GM23338 (cell line): ENCODE results near the gene TMC3. TPM values are rescaled to one million over a fixed set of nuclear protein-coding genes. Genes with fewer than 3 reads are reported as not detected.

Experiments
- CREB1 ChIP-seq: fragments of 250-450 bp; sonication (Bioruptor Pico); IDR thresholded peaks from 2 replicates; pipeline ENCODE4 v1.5.0; 2020; ENCODE audit warnings: low read depth, mild to moderate bottlenecking, moderate library complexity
- EZH2 ChIP-seq: fragments of 200-600 bp; sonication (generic); IDR thresholded peaks from one replicate; pipeline ENCODE4 v1.8.0; 2017; ENCODE audit warnings: antibody characterized with exemption, mild to moderate bottlenecking, low read depth; ENCODE audit not compliant: unreplicated experiment
- NANOG ChIP-seq: IDR thresholded peaks from 2 replicates; pipeline ENCODE4 v1.6.1; 2016; ENCODE audit warnings: antibody characterized with exemption, borderline replicate concordance
- ZNF114 ChIP-seq: fragments of 250-450 bp; sonication (Bioruptor Pico); IDR thresholded peaks from 2 replicates; pipeline ENCODE4 v1.5.0; 2020; ENCODE audit warnings: mild to moderate bottlenecking, moderate library complexity
- polyA plus RNA-seq: library from polyadenylated mRNA; unstranded; fragments of >200 nt; fragmentation: Nextera tagmentation; extraction: Ambion mirVana; gene quantifications from 2 replicates; pipeline ENCODE4 v1.2.1, GENCODE V29; 2016
- total RNA-seq: library from RNA; depleted of rRNA; stranded (reverse); fragments of >200 nt; shearing (Covaris generic); gene quantifications from 2 replicates; pipeline ENCODE4 v1.2.3, GENCODE V29; 2014
- TF ChIP-seq, protein P1 (sequence below): IDR thresholded peaks from one replicate; pipeline ENCODE4 v1.6.1; 2018; ENCODE audit warnings: antibody characterized with exemption; ENCODE audit not compliant: unreplicated experiment
- TF ChIP-seq, protein P2 (sequence below): IDR thresholded peaks from 2 replicates; pipeline ENCODE4 v1.6.1; 2016; ENCODE audit warnings: antibody characterized with exemption
- TF ChIP-seq, protein P3 (sequence below): fragments of 250-450 bp; sonication (Bioruptor Pico); IDR thresholded peaks from 2 replicates; pipeline ENCODE4 v1.5.0; 2020; ENCODE audit warnings: mild to moderate bottlenecking, moderate library complexity

TMC3 gene
- total and polyA plus RNA-seq, 2 experiments from 2014 or later, result 0.10 TPM; not detected in 1

DNA sequence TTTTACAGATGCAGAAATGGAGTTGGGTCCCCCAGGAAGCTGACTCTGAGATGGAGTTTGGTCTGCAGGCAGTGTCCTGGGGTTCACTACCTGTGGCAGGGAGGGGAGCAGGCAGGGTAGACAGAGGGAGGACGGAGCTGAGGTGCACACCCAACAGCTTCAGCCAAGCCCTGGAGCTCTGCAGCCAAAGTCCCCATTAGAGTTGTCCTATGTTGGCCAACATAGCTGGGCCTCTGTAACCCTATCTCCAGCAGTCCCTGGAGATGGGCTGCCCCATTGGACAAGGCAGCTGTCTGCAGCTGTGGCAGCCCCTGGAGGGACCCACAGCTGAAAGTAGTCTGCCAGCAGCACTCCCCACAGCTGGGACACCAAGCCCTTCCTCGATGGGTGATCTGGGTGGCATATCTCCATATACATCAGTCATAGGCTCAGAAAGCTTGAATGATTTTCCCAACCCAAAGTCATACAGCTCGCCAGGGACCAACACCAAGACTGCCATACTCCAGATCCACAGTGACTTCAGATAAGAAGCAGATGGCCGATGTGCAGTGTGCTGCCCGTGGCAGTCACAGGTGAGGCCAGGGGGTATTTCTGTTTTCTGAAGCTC is 82.0 kb downstream of the TMC3 start (continued):
- TF ChIP-seq, protein P1, sequence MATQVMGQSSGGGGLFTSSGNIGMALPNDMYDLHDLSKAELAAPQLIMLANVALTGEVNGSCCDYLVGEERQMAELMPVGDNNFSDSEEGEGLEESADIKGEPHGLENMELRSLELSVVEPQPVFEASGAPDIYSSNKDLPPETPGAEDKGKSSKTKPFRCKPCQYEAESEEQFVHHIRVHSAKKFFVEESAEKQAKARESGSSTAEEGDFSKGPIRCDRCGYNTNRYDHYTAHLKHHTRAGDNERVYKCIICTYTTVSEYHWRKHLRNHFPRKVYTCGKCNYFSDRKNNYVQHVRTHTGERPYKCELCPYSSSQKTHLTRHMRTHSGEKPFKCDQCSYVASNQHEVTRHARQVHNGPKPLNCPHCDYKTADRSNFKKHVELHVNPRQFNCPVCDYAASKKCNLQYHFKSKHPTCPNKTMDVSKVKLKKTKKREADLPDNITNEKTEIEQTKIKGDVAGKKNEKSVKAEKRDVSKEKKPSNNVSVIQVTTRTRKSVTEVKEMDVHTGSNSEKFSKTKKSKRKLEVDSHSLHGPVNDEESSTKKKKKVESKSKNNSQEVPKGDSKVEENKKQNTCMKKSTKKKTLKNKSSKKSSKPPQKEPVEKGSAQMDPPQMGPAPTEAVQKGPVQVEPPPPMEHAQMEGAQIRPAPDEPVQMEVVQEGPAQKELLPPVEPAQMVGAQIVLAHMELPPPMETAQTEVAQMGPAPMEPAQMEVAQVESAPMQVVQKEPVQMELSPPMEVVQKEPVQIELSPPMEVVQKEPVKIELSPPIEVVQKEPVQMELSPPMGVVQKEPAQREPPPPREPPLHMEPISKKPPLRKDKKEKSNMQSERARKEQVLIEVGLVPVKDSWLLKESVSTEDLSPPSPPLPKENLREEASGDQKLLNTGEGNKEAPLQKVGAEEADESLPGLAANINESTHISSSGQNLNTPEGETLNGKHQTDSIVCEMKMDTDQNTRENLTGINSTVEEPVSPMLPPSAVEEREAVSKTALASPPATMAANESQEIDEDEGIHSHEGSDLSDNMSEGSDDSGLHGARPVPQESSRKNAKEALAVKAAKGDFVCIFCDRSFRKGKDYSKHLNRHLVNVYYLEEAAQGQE, result no peak
- TF ChIP-seq CREB1 (CRISPR knock-in tag) (no peak), ZNF114 (CRISPR knock-in tag) (no peak), EZH2 (no peak), NANOG (no peak)
- TF ChIP-seq, protein P2, sequence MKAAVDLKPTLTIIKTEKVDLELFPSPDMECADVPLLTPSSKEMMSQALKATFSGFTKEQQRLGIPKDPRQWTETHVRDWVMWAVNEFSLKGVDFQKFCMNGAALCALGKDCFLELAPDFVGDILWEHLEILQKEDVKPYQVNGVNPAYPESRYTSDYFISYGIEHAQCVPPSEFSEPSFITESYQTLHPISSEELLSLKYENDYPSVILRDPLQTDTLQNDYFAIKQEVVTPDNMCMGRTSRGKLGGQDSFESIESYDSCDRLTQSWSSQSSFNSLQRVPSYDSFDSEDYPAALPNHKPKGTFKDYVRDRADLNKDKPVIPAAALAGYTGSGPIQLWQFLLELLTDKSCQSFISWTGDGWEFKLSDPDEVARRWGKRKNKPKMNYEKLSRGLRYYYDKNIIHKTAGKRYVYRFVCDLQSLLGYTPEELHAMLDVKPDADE, result no peak
- TF ChIP-seq, protein P3, sequence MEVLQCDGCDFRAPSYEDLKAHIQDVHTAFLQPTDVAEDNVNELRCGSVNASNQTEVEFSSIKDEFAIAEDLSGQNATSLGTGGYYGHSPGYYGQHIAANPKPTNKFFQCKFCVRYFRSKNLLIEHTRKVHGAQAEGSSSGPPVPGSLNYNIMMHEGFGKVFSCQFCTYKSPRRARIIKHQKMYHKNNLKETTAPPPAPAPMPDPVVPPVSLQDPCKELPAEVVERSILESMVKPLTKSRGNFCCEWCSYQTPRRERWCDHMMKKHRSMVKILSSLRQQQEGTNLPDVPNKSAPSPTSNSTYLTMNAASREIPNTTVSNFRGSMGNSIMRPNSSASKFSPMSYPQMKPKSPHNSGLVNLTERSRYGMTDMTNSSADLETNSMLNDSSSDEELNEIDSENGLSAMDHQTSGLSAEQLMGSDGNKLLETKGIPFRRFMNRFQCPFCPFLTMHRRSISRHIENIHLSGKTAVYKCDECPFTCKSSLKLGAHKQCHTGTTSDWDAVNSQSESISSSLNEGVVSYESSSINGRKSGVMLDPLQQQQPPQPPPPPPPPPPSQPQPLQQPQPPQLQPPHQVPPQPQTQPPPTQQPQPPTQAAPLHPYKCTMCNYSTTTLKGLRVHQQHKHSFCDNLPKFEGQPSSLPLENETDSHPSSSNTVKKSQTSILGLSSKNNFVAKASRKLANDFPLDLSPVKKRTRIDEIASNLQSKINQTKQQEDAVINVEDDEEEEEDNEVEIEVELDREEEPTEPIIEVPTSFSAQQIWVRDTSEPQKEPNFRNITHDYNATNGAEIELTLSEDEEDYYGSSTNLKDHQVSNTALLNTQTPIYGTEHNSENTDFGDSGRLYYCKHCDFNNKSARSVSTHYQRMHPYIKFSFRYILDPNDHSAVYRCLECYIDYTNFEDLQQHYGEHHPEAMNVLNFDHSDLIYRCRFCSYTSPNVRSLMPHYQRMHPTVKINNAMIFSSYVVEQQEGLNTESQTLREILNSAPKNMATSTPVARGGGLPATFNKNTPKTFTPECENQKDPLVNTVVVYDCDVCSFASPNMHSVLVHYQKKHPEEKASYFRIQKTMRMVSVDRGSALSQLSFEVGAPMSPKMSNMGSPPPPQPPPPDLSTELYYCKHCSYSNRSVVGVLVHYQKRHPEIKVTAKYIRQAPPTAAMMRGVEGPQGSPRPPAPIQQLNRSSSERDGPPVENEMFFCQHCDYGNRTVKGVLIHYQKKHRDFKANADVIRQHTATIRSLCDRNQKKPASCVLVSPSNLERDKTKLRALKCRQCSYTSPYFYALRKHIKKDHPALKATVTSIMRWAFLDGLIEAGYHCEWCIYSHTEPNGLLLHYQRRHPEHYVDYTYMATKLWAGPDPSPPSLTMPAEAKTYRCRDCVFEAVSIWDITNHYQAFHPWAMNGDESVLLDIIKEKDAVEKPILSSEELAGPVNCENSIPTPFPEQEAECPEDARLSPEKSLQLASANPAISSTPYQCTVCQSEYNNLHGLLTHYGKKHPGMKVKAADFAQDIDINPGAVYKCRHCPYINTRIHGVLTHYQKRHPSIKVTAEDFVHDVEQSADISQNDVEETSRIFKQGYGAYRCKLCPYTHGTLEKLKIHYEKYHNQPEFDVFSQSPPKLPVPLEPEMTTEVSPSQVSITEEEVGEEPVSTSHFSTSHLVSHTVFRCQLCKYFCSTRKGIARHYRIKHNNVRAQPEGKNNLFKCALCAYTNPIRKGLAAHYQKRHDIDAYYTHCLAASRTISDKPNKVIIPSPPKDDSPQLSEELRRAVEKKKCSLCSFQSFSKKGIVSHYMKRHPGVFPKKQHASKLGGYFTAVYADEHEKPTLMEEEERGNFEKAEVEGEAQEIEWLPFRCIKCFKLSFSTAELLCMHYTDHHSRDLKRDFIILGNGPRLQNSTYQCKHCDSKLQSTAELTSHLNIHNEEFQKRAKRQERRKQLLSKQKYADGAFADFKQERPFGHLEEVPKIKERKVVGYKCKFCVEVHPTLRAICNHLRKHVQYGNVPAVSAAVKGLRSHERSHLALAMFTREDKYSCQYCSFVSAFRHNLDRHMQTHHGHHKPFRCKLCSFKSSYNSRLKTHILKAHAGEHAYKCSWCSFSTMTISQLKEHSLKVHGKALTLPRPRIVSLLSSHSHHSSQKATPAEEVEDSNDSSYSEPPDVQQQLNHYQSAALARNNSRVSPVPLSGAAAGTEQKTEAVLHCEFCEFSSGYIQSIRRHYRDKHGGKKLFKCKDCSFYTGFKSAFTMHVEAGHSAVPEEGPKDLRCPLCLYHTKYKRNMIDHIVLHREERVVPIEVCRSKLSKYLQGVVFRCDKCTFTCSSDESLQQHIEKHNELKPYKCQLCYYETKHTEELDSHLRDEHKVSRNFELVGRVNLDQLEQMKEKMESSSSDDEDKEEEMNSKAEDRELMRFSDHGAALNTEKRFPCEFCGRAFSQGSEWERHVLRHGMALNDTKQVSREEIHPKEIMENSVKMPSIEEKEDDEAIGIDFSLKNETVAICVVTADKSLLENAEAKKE, result no peak
